ENCODE measurements around the gene PITRM1.

Gene PITRM1

DNA sequence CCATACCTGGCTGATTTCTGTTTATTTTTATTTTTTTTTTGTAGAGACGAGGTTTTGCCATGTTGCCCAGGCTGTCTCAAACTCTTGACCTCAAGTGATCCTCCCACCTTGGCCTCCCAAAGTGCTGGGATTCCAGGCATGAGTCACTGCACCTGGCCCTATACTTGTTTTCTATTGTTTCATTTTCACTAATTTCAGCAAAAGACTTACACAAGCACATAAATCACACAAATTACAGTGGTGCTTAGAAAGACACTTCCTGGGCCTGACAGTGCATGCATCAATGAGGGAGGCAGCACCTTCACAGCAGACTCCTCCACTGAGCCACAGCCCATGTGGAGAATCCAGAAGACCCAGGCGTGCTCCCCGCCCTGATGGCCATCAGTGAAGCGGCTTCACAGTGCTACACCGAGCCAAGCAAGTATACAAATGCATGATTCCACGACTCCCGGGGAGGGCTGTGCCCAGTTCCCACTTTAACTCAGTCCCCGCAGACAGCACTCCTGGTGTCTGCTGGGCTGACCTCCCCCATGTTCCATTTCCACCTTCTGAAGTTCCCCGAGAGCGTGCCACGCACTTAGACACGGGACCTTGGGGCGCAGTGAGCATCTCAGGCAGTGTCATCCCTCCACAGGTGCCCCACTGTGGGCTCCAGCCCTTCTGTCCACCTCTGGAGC is 20.6 kb downstream of the PITRM1 start:
- DNase-seq (ENCODE audit: low spot score) = no peak
- Histone ChIP-seq H3K4me3 (no peak overlapping the region), H3K27ac (no peak overlapping the region)
- TF ChIP-seq, protein P1, sequence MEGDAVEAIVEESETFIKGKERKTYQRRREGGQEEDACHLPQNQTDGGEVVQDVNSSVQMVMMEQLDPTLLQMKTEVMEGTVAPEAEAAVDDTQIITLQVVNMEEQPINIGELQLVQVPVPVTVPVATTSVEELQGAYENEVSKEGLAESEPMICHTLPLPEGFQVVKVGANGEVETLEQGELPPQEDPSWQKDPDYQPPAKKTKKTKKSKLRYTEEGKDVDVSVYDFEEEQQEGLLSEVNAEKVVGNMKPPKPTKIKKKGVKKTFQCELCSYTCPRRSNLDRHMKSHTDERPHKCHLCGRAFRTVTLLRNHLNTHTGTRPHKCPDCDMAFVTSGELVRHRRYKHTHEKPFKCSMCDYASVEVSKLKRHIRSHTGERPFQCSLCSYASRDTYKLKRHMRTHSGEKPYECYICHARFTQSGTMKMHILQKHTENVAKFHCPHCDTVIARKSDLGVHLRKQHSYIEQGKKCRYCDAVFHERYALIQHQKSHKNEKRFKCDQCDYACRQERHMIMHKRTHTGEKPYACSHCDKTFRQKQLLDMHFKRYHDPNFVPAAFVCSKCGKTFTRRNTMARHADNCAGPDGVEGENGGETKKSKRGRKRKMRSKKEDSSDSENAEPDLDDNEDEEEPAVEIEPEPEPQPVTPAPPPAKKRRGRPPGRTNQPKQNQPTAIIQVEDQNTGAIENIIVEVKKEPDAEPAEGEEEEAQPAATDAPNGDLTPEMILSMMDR (IDR thresholded peaks at IDR 0.05) = no peak

DNA sequence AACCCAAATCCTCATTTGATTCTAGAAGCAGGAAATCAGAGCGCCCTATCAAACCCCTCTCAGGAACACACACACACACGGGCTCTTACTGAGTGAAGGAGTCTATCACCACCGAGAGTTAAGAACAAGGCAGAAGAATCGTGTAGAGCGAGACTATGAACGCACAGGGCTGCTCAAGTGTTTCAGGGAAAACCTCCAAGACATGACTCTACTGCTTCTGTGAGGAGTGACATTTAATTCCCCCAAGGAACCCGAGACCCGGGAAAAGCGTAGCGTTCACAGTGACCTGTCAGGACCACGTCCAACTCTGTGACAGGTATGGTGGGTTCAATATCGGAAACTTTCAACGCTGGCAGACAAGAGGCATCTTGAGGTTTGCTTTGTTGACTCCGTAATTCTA is 21.6 kb downstream of the PITRM1 start:
- no peak for DNase-seq (ENCODE audit: low spot score)
- Histone ChIP-seq H3K4me3 (no peak overlapping the region), H3K27ac (no peak overlapping the region)
- TF ChIP-seq, protein P1 (IDR thresholded peaks at IDR 0.05) = no peak

DNA sequence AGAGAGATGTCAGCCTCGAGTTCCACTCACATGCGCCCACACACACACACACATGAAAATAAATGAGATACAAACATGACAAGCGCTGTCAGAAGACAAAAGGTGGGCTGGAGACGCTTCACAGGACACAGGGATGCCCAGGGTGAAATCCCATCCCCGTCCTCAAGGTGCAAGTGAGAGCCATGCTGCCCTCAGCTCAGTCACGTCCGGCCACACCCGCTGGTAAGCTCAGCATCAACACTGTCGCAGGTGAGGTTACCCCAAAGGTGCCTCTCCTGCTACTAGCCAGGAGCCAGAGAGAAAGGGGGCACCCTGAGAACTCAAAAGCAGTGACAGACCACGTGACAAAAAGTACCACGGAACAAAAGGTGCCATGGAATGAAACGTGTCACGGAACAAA is 22.2 kb downstream of the PITRM1 start:
- DNase-seq (ENCODE audit: low spot score) = no peak
- TF ChIP-seq, protein P1 (IDR thresholded peaks at IDR 0.05) = no peak
- Histone ChIP-seq H3K4me3 (no peak overlapping the region), H3K27ac (no peak overlapping the region)

DNA sequence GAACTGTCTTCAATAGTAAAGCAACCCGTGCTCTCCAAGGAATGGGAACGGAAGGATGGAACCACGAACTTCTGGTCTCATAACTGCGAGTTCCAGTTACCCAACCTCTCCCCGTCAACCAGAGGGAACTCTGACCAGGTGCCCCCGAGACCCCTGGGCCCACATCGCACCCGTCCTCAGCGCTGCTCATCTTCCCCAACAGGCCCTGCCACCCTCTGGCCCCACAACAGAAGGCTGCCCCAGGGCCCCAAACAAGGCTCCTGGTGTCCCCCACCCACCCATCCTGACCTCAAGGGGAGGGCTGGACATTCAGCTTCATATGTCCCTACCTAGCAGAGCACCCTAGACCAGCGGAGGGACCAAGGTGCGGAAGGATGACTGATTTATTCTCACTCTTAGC is 22.7 kb downstream of the PITRM1 start:
- H3K4me3 ChIP-seq = no peak overlapping the region
- TF ChIP-seq, protein P1 (IDR thresholded peaks at IDR 0.05) = no peak
- no peak overlapping the region for H3K27ac ChIP-seq
- DNase-seq (ENCODE audit: low spot score) = no peak

DNA sequence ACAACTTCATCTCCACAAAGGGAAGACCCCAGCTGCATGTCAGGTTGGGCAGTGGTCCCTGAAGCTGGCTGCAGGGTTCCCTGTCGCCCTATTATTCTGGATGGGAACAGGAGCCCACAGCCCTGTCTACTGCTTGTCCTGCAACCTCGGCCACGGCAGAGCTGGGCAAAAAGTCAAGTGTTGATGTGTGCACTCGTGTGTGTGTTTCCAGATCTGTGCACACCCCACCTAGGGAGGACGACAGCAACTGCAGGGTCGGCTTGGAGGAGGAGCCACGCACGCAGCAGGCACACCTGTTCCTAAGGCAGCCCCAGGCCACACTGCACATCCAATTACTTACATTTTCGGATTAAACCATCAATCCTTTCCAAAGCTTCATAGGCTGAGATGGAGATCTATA is 23.6 kb downstream of the PITRM1 start:
- no peak for DNase-seq (ENCODE audit: low spot score)
- TF ChIP-seq, protein P1 (IDR thresholded peaks at IDR 0.05) = no peak
- H3K4me3 ChIP-seq = no peak overlapping the region
- H3K27ac ChIP-seq = no peak overlapping the region

DNA sequence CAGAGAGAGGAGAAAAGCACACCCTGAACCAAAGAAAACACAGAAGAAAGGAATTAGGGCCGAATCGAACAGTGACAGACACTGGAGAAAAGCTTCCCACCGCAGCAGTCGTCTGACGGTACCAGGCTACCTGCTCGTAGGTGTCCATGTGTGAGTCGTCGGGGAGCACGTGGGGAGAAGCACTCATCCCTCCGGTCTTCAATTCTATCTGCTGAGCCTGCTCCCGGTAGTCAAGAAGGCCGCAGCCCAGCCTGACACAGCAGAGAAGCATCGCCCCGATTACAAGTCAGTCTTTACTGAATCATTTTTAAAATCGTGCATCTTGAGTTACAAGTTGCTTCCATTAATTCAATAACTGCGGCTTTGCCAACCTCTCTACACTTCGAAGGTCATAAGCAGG is 24.5 kb downstream of the PITRM1 start:
- no peak for DNase-seq (ENCODE audit: low spot score)
- TF ChIP-seq, protein P1 (IDR thresholded peaks at IDR 0.05) = no peak

DNA sequence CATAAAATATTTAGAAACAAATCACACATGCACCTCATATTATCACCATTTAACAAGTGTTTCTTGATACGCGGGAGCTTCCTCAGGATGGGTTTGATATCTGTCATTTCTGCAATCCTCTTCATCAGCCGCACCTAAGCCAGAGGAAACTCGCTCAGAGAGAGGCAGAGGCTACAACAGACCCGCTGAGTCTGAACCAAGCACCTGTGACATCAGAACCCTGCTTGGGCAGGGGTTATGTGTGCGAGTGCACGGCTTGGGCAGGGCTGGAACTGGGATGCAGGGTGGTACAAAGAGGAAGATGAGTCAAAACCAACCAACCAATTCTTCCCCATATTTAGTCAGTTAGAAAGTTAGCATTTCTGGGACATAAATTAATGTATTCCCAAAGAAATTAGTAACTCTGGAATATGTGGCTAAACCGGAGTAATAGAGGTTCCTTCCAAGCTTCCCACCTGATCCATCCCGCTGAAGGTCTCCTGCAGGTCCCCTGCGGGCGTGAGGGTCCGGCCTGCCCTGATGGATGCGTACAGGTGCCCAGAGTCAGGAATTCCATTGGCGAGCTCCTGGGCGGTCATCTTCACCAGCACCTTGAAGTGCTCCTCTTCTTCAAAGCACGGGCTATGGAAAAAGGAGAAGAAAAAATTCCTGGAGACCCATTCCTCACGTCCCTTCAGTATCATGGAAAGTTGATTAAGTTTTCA is 25.3 kb downstream of the PITRM1 start:
- Histone ChIP-seq H3K4me3 (no peak overlapping the region), H3K27ac (no peak overlapping the region)
- DNase-seq (ENCODE audit: low spot score) = no peak
- TF ChIP-seq, protein P1 (IDR thresholded peaks at IDR 0.05) = no peak

More for the DNA sequence above, 24.5 kb downstream of the PITRM1 start:
- Histone ChIP-seq H3K27ac (no peak overlapping the region), H3K4me3 (no peak overlapping the region)

Data from coronary artery (tissue), 2 donors.